Measurements from ENCODE around the gene EP400.

EP400 gene

DNA sequence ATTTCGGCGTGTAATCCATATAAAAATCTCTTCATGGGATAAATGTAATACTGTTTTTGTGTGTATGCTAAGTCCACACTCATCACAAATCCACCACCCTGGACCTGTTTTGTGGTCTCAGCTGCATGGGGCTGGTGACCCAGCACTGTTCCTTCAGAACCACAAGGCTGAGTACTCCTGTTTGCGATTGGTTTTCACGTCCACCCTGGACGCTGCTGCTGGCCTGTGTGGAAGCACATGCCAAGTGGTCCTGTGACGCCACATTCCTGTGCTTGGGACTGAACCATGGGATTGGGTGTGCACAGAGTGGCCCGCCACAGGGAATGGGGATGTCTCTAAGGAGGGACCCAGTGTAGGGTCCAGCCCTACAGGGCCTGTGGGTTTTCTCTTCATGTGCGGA is 16.4 kb upstream of the EP400 start:
- no peak overlapping the region for H3K4me3 ChIP-seq
- H3K27ac ChIP-seq, result no peak overlapping the region
- no peak for TF ChIP-seq CTCF (IDR thresholded peaks at IDR 0.05)
- no peak for DNase-seq (ENCODE audit: low spot score)

- H3K27ac ChIP-seq, result no peak overlapping the region
- H3K4me3 ChIP-seq, result no peak overlapping the region
- no peak for TF ChIP-seq CTCF (IDR thresholded peaks at IDR 0.05)
- no peak for DNase-seq (ENCODE audit: low spot score)
These were observed 15.2 kb upstream of the EP400 start for GRCh38 chr12:131934535-131934934.

DNA sequence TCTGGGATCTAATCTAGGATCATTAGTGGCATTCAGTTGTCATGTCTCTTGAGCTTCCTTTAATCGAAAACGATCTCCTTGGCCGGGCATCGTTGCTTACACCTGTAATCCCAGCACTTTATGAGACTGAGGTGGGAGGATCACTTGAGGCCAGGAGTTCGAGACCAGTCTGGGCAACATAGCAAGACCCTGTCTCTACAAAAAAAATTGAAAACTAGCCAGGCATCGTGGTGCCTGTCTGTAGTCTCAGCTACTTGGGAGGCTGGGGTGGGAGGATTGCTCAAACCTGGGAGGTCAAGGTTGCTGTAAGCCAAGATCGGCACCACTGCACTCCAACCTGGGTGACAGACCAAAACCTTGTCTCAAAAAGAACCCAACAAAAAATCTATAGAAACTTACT is 11.7 kb upstream of the EP400 start:
- Histone ChIP-seq H3K27ac (no peak overlapping the region), H3K4me3 (no peak overlapping the region)
- TF ChIP-seq CTCF (IDR thresholded peaks at IDR 0.05), result no peak
- no peak for DNase-seq (ENCODE audit: low spot score)

- no peak for DNase-seq (ENCODE audit: low spot score)
- Histone ChIP-seq H3K27ac (no peak overlapping the region), H3K4me3 (no peak overlapping the region)
- no peak for TF ChIP-seq CTCF (IDR thresholded peaks at IDR 0.05)
These were observed 10.7 kb upstream of the EP400 start for GRCh38 chr12:131939007-131939406.

GRCh38 chr12:131940141-131940547 is 9.6 kb upstream of the EP400 start:
- Histone ChIP-seq H3K27ac (no peak overlapping the region), H3K4me3 (no peak overlapping the region)
- no peak for DNase-seq (ENCODE audit: low spot score)
- TF ChIP-seq CTCF (IDR thresholded peaks at IDR 0.05), result no peak

GRCh38 chr12:131941116-131941986 is 8.4 kb upstream of the EP400 start:
- H3K4me3 ChIP-seq, result no peak overlapping the region
- no peak for TF ChIP-seq CTCF (IDR thresholded peaks at IDR 0.05)
- DNase-seq (ENCODE audit: low spot score), result peak; percentile 65
- no peak overlapping the region for H3K27ac ChIP-seq

DNA sequence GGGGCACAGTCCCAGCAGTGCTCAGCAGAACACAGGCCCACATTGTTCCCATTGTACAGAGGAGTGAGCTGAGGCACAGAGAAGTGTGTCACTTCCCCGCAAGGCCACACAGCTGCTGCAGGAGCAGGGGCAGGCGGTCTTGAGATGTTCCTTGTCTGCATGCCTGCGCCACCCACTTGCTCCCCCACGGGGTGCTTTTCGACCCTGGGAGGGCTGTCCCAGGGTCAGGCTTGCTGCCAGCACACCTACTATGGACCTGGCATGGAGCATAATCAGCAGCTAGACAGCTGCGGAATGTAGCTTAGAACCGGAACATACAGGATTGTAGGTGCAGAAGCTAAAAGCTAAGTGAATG is 7.8 kb upstream of the EP400 start:
- H3K27ac ChIP-seq, result no peak overlapping the region
- no peak for TF ChIP-seq CTCF (IDR thresholded peaks at IDR 0.05)
- H3K4me3 ChIP-seq, result no peak overlapping the region
- DNase-seq (ENCODE audit: low spot score), result peak; percentile 54
